ENCODE data around the gene PIKFYVE. TPM values are rescaled to one million over a fixed set of nuclear protein-coding genes. Genes with fewer than 3 reads are reported as not detected.

The PIKFYVE gene
- total and polyA plus RNA-seq, 2 of the 8 experiments (the other 6 are each of a cell fraction or from before 2014, with no cell fraction given) = 8.8 to 33.5 TPM

- no peak overlapping the region for H2AFZ ChIP-seq (ENCODE audit: low read length)
- H3K27me3 ChIP-seq (replicated peaks in 1 of 4; ENCODE audit: control insufficient read depth in 3 of 4, extremely low read depth in 1 of 4, insufficient read depth in 3 of 4, low read length in 3 of 4) = no peaks in the 10 kb centered on the region
- H2AK5ac ChIP-seq (ENCODE audit: low read depth, low read length) = no peak overlapping the region
- no peak overlapping the region for H4K91ac ChIP-seq (replicated peaks; ENCODE audit: insufficient read length, low read length)
- H3K18ac ChIP-seq (ENCODE audit: extremely low read depth, low read length) = no peak overlapping the region
- H3K9ac ChIP-seq (replicated peaks in 1 of 4; ENCODE audit: extremely low read depth in 1 of 4, low read depth in 3 of 4, low read length in 3 of 4) = no peak overlapping the region
- H3K56ac ChIP-seq (replicated peaks; ENCODE audit: insufficient read length, low read depth, low read length) = no peak overlapping the region
- H4K20me1 ChIP-seq (replicated peaks in 1 of 2; ENCODE audit: control insufficient read depth in 1 of 2, insufficient read depth in 2 of 2, low read length in 2 of 2) = no peaks in the 10 kb centered on the region
- CTCF ChIA-PET (ENCODE audit: partially characterized antibody) = no interaction called here
- H4K8ac ChIP-seq (ENCODE audit: extremely low read depth, insufficient read depth, low read length) = no peak overlapping the region
- FAIRE-seq (no peak), DNase-seq (ENCODE audit: low read depth in 1 of 2, low spot score in 2 of 2) (no peak)
- H2BK20ac ChIP-seq (ENCODE audit: low read length) = no peak overlapping the region
- H3K36me3 ChIP-seq (ENCODE audit: control insufficient read depth in 2 of 4, insufficient read depth in 4 of 4, low read length in 3 of 4) = peaks cover 8 to 54% (median 20%) of the 10 kb centered on the region in 4 experiments; a peak in 7 of 8 replicates
- no peak overlapping the region for H3K4me3 ChIP-seq (ENCODE audit: extremely low read depth in 1 of 4, insufficient read depth in 2 of 4, low read depth in 3 of 4, low read length in 4 of 4)
- H2BK12ac ChIP-seq (ENCODE audit: low read depth, low read length) = no peak overlapping the region
- no peak overlapping the region for H2BK5ac ChIP-seq (ENCODE audit: low read depth, low read length)
- H3K23ac ChIP-seq (ENCODE audit: insufficient read length) = no peak overlapping the region
- no peaks in the 10 kb centered on the region for H3K9me3 ChIP-seq (ENCODE audit: insufficient read depth in 2 of 2, low read depth in 1 of 2, low read length in 1 of 2)
- no peaks in the 10 kb centered on the region for H3K23me2 ChIP-seq (ENCODE audit: low read depth, low read length)
- H3K27ac ChIP-seq (ENCODE audit: low read depth, low read length) = no peak overlapping the region
- H3K79me2 ChIP-seq (ENCODE audit: control insufficient read depth in 1 of 2, insufficient read depth in 2 of 2, low read length in 2 of 2) = no peaks in the 10 kb centered on the region
- no peak overlapping the region for H4K5ac ChIP-seq (ENCODE audit: insufficient read length, low read depth, low read length)
- peaks cover 2% of the 10 kb centered on the region for H3K79me1 ChIP-seq (ENCODE audit: low read depth, low read length)
- H3K4me1 ChIP-seq (replicated peaks in 1 of 4; ENCODE audit: control insufficient read depth in 3 of 4, insufficient read depth in 4 of 4, low read length in 3 of 4) = no peaks in the 10 kb centered on the region
- H3K14ac ChIP-seq (ENCODE audit: insufficient read length) = no peak overlapping the region
- 94% methylated on average over 2 of the region's 2 CpGs; no CpG with 5 or more reads in 1 of the 2 experiments for WGBS, 2 experiments (ENCODE audit: extremely low coverage in 1 of 2, insufficient coverage in 1 of 2, insufficient read length in 1 of 2, insufficient replicate concordance in 2 of 2, low coverage in 1 of 2, low lambda C conversion rate in 2 of 2, missing lambda C conversion rate in 1 of 2)
- H2BK15ac ChIP-seq (ENCODE audit: low read length) = no peak overlapping the region
- no peak overlapping the region for H2BK120ac ChIP-seq (replicated peaks; ENCODE audit: low read depth, low read length)
- H3K4ac ChIP-seq (replicated peaks; ENCODE audit: insufficient read length, low read depth, low read length) = no peak overlapping the region
- POLR2A ChIA-PET (ENCODE audit: partially characterized antibody) = no interaction called here
- H3K4me2 ChIP-seq (ENCODE audit: insufficient read depth in 1 of 2, low read depth in 2 of 2, low read length in 2 of 2) = no peak overlapping the region
- TF ChIP-seq CTCF (IDR thresholded peaks at IDR 0.05; ENCODE audit: control extremely low read depth in 1 of 3, insufficient read depth in 1 of 3, low read depth in 1 of 3, low read length in 3 of 3) (no peak), SIN3A (conservative IDR thresholded peaks at IDR 0.05 in 1 of 2, IDR thresholded peaks at IDR 0.05 in 1 of 2; ENCODE audit: low read depth in 1 of 2, low read length in 2 of 2) (no peak), SP1 (IDR thresholded peaks at IDR 0.05; ENCODE audit: low read depth, low read length) (no peak), RBBP5 (IDR thresholded peaks at IDR 0.05; ENCODE audit: borderline replicate concordance, low read depth, low read length) (no peak), ZNF274 (IDR thresholded peaks at IDR 0.05; ENCODE audit: borderline replicate concordance, extremely low read depth, low read length) (no peak), SP4 (IDR thresholded peaks at IDR 0.05; ENCODE audit: low read length) (no peak), HDAC2 (IDR thresholded peaks at IDR 0.05; ENCODE audit: borderline replicate concordance in 1 of 2, low read depth in 2 of 2, low read length in 2 of 2) (no peak), ATF2 (IDR thresholded peaks at IDR 0.05; ENCODE audit: low read length) (no peak), SIX5 (IDR thresholded peaks at IDR 0.05; ENCODE audit: low read depth, low read length) (no peak), JUN (IDR thresholded peaks at IDR 0.05; ENCODE audit: low read depth, low read length) (no peak)
These were observed 53.3 kb downstream of the PIKFYVE start for GRCh38 chr2:208319391-208319790.
